ENCODE results near the gene CDH20.

The CDH20 gene

DNA sequence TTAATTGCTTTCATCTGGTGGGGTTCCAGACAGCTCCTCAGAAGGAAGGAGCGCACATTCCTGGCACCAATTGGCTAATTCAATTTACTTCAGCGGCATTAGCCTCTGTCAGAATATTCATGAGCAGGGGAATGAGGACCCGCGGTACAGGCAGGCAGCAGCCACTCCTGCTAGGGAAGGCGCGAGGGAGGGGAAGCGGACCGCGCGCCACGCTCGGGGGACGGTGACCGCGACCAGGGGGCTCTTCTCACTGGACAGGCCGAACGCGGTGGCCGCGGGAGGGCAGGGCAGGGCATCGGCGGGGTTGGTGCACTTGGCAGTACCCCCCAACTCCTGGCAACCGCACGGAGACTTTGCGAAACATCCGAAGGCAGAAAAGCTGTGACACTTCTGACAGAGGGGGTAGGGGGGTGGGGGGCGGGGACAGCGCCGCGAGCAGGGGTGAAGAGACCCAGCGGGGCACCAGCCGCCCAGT lies at the start of gene CDH20:
Gene CDH20, plus strand, starts transcription at position 160 of the 475 bp plus-strand sequence.
- no peak for DNase-seq (ENCODE audit: low read depth)

DNA sequence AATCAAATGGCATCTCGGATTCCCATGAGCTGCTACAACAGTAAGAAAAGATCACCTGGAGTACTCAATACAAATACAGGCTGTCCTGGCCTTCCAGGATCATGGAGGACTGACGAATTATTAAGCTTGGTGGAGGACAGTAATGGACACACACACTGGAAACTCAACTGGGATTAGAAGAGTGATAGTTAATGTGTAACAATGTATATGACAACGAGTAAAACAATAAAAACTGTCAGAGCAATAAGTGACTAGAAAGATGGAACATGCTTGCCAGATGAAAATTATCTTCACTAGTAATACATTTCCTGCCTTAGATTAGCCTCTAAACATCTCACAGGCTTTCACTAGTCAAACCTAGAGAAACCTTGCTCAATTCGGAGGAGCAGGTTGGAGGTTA lies 49.2 kb upstream of the CDH20 start:
- DNase-seq (ENCODE audit: low read depth) = no peak

DNA sequence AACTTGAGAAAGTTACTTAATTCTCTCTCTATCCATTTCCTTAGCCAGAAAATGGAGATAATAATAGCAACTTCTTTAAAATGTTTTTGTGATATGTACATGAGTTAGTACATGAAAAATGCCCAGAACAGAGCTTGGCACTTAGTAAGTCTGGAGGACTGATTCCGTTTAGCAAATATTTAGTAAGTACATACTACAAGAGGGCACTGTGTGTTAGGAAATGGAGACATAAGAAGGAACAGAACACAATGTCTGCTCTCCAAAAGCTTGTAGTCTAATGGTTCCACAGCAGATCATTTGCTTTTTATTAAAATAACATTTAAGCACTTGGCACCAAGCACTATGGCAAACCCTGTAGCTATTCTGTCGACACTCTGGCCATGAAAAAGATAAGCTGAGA lies 47.5 kb upstream of the CDH20 start:
- no peak for DNase-seq (ENCODE audit: low read depth)

DNA sequence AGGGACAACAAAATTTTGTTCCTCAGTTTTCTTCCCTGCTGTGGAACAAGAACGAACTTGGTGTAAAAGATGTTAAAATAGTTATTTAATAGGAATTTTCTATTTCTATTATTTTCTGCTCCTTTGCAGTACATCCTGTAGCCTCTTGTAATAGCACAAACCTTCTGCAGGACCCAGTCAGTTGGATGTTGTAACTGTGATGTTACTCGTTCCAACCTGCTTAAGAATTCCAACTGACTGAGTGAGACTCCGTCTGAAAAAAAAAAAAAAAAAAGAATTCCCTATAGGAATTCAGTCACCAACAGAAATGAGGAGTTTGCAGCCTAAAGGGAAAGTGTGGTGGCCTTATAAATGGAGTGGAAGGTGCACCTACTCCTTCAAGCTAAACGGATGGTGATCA lies 46.4 kb upstream of the CDH20 start:
- DNase-seq (ENCODE audit: low read depth) = no peak

DNA sequence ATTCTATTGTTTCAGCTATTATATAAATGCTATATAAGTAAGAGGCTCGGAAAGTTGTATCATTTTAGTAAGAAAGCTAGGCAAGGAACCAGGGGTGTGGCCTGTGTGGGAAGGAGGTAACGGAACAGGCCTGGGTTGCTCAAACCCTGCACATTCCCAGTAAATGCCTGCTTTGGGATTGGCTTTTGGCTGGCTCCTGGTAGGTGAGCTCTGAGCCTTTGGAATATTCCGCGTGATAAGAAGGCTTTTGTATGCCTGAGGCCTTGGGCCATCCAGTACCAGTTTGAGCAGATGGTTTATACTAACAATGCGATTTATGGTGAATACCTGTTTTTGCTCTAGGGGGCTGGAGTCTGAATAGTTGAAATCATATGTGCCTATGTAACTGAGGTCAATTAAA lies 42.6 kb upstream of the CDH20 start:
- no peak for DNase-seq (ENCODE audit: low read depth)

DNA sequence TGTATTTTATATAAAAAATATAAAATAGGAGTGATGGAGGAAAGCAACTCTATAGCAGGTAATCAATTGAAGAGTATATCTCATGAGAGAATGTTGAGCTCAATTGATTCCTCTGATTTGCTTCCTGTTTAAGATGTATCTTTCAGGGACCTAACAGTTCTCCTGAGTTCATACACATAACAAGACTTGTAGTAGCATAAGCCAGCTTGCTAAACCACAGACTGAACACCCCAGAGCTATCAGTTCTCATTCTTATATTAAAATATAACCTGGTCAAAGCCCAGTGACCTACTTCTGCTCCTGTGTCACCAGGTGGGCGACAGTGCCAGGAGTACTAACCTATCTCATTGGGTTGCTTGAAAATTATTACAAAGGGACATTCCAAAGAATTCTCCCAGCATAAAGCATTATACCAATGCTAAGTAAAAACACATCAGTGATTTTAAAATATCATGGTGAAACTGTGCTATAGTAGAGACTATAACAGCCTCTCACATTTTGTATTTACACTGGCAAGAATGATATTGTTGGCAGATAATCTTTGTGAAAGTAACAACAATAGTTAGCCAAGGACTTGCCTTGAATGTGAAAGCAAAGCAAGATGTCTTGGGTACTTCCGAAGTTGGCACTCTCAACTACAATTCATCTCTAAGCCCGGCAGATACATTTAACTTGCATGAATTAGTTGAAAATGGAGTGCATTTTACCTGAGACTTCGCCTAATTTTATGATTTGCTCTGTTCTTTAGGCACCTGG lies 40.8 kb upstream of the CDH20 start:
- DNase-seq (ENCODE audit: low read depth) = no peak

DNA sequence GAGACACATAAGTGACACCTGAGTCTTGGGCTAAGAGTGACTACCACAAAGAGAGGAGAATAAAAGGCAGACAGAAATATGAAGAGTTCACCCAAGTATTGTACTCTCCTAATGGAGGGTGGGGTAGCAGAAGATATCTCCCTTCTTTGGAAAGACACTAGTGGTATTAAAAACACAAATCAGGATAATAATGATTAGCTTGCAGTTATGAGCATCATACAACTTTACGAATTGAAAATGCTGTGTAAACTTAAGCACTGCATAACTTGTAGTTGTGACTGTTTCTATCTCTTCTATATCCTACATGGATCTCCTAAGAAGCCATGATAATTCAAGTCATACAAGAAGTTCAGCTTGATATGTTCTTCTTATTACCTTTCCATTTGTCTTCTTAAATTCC lies 38.1 kb upstream of the CDH20 start:
- no peak for DNase-seq (ENCODE audit: low read depth)

DNA sequence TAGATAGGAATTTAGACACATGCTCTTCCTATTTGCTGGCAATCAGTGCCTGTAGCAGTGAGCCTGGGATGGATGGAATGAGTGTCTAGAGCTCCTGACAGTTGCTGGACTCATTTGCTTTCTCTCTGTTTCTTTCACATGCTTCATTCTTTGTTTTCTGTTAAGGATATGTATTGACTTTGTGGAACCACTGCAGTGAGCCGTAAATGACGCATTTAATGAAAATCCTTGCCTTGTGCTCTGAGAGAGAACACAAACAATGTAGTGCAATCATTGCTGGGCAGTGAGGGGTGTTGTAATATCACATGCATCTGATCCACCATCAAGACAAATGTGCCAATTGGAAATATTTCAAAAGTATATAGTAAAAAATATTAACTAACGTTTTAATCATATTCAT lies 25.2 kb upstream of the CDH20 start:
- no peak for DNase-seq (ENCODE audit: low read depth)

DNA sequence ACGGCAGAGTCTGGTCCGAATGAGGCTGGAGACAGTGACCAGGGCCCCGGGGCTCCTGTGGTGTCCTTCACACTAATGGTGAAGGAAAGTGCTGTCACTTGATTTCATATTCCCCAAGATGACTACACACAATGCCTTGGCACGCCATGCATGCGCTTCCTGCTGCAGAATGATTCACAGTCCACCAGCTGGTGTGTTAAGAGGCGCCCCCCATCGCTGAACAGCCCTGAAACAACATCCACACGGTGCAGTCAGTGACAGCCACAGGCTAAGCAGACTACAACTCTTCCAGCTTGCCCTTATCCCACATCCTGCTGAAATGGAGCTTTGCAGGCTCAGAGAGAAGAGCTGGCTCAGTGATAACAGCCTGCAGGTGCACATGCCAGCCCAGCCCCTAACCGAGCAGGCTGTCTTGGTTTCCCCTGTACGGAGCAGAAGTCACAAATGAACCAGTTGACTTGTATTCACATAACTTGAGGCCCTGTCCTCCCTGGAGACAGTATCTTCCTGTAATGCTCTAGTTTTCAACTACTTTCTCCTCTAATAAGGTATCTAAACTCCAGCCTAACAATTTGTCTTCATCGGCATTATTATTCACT lies 24.3 kb upstream of the CDH20 start:
- no peak for DNase-seq (ENCODE audit: low read depth)

DNA sequence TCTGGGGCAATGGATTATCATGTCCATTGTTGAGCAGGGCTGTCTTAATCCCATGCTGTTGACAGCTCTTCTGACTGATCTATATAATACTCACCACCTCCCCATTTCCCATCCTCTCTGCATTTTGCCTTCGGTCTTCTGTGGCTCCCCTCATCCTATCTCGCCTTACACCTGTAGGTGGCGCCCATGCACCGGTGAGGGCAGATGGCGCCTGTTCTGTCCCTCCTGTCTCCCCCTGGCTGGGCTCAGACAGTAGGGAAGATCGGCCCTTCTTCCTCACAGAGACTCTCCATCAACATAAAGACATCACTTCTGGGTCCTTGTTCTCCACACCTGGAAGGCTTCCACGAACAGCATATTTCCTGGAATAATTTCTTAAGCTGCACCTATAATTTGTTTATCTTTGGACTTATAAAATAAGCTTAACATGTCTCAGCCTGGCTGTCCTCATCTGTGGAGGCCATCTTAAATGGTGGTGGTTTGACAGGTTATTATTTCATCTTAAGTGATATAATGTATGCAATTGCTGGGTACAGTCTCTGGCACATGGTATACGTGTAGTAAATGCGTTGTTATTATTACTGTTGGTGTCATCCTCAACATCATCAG lies 10.9 kb upstream of the CDH20 start:
- no peak for DNase-seq (ENCODE audit: low read depth)

DNA sequence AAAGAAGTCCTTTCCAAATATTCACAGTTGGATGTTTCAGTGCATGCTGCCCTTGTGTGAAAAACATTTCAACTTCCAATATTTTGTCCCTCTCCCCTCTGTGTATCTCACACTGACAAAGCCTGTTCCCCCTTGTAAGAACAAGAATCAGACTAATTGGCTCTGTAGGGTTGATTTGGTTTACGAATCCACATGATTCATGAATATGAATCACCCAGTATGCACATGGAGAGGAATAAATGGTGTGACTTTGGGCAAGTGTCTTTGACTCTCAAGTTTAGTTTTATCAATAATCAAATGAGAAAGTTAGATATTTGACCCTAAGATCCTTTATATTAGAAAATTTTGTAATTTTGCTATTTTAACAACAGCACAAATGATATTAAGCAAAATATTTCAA lies 9.3 kb upstream of the CDH20 start:
- DNase-seq (ENCODE audit: low read depth) = no peak

DNA sequence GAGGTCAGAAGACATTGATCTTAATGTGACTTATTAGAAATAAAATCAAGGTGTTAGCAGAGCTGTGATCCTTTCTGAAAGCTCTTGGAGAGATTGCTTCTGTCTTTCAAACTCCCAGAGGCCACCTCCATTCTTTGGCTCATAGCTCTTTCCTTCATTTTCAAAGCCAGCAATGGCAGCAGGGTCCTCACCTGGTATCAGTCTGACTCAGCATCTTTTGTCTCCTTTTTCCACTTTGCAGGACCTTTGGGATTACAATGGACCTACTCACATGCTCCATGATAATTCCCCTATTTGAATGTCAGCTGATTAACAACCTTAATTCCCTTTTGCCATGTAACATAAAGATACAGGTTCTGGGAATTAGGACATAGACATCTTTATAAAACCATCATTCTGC lies 6.8 kb upstream of the CDH20 start:
- no peak for DNase-seq (ENCODE audit: low read depth)

DNA sequence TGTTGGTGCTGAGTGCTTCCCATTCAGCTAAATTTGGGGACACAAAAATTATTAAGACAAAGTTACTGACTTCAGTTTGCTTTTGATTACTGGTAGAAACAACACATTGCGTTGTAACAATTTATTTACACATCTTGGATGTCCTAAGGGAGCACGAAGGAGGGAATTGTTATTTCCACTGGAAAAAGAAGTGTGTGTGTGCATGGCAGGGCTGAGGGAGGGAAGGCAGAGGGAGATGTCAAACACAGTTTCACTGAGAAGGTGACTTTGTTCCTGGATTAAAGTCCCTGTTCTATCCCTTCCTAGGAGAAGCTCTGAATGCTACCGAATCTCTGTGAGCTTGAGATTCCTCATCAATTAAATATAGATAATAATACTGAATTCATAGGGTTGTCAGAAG lies 3.8 kb upstream of the CDH20 start:
- no peak for DNase-seq (ENCODE audit: low read depth)

DNA sequence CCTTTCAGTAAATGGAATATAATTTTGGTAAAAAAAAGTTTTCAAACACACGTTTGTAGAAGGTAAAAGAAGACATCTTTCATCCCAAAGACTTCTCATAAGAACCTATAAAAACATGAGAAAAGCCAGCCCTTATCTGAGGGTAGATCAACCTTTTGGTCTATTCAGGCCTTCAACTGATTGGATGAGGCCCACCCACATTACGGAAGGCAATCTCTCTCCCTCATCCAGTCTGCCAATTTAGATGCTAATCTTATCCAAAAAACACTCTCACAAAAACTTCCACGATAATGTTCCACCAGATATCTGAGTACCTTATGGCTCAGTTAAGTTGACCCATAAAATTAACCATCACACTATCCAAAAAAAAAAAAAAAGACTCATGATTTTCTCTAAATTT lies 2.2 kb upstream of the CDH20 start:
- DNase-seq (ENCODE audit: low read depth) = no peak

DNA sequence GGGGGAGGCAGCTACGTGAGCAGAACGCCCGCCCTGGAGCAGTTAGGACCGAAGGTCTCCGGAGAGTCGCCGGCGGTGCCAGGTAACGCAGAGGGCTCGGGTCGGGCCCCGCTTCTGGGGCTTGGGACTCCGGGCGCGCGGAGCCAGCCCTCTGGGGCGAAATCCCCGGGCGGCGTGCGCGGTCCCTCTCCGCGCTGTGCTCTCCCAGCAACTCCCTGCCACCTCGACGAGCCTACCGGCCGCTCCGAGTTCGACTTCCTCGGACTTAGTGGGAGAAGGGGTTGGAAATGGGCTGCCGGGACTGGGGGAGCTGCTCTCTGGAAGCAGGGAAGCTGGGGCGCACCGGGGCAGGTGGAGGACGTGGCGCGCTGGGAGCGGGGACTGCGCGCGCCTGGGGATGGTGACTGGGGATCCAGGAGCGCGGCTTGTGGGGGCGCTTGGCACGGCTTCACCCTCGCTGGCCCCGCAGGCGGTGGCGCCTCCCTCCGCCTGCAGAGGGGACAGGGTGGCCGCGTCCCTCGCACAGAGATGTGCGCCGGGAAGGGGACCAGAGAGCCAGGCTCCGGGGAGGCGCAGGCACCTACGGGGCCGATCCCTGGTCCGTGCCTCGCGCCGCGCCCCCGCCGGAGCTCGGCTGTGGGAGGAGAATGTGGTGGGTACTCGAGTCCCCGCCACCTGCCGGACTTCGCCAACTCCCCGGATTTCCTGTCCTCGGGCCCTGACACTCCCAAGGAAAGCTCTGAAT lies 688 bp downstream of the CDH20 start:
- no peak for DNase-seq (ENCODE audit: low read depth)

DNA sequence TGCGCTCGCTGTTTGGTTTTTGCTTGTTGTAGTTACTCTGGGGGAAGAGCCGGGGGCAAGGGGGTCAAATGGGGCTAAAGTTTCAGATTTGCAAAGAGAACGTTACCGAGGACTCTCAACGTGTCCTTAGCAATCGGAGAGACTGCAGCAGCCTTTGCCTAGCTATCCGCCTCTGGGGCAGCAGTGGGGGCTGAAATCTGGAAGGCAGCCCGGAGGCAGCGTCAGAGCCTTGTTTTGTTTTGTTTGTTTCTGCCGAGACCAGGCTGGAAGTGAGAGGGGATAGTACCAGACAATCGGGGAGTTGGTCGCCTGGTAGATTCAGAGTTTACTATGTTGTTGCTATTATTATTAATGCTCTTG lies 1.2 kb downstream of the CDH20 start:
- no peak for DNase-seq (ENCODE audit: low read depth)

DNA sequence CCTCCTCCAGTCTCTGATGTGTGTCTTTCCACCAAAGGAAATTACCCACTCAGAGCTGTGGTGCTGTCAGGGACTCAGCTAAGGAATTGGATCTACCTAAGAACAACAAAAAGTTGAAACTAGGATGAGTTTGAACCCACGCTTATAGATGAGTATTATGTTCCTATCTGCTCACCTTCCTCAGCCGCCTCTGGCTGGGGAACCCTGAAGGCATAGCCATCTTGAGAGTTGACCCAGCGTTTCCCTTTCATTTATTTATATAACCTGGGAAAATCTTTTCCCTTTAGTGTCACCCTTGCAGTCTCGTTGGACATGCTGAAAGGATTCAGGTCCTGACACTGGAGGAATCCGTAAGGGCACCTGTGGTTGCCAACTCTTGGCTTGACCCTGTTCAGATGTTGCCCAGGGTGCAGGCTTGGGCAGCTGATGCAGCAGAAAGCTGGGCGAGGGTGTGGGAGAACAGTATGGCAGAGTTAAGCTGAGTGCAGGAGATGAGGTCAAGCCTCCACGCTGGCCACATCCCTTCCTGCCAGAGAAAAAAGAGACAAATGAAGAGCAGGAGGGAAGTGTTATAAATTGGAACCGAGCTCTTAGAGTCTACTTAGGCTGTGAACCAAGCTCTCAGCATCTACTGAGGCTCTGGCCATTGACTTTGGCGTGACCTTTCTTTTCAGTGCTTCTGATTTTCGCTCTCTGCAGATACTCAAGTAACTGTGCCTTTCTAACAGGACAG lies 1.9 kb downstream of the CDH20 start:
- DNase-seq (ENCODE audit: low read depth) = no peak

DNA sequence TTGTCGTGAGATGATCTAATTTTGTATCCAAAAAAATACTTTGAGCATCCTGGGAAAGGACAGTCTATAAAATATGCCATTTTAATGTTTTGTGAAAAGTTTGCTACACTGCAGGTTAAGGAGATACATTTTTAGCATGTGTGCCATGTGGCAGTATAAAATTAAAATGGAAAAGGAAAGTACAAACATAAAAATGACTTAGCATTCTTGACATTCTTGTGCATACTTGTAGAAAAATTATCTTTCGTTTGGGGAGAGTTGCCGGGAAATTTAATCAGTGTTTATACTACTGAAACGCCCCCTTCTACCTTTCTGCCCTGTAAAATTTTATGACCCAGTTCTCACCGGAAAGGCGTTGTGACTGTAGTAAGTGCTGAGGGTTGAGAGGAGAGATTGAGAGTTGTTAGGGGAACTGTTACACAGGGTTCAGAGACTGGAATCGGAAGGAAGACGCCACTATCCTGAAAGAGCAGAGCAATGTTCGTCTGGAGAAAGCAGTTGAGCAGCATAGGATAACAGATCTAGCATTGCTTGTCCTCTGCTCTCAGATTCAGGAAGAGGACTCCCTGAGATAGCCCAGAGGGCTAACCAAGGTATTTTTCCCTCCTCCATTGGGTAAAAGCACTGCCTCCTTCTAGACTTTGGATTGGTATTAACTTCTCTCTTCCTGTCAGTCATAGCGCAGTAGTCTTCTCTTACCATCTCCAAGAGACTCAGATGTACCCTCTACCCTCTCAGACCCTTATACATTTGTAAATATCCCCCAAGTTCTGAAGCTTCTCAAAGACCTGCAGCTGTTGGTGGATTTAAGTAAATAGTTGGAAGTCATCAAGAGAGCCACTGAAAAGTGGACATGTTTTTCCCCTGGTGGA lies 2.7 kb downstream of the CDH20 start:
- DNase-seq (ENCODE audit: low read depth) = no peak

DNA sequence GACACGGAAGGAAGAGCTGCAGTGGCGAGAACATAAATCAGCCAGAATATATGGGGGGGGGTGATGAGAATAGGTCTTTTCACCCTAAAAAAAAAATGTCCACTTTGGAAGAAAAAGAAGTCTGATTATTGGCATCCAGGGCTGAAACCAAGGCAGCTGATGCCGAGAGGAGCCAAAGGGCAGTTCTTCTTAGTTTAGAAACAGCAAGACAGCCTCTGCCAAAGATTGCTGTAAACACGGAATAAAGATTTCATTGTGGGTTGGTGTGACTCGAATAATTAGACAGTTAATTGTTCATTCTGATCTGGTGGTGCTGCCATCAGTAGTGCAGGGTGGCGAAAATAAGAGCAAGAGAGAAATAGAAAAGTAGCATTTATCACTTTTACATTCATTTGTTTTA lies 3.5 kb downstream of the CDH20 start:
- DNase-seq (ENCODE audit: low read depth) = no peak

DNA sequence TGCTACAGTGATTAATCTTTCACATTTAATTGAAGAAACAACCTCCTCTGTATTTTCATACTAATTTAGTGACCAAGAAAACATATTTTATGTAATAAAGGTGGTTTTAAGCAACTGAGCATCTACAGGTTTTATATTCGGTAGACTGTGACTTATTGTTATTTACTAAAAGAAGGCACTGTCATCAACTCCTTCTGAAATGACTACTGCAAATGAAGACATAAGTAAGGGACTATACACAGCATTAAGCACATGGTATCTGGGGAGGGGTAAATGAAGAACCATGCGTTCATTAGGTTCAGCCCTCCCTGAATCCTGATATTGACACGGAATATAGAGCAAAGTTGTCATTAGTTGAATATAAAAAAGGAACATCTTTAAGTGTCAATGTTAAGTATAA lies 4.3 kb downstream of the CDH20 start:
- no peak for DNase-seq (ENCODE audit: low read depth)

DNA sequence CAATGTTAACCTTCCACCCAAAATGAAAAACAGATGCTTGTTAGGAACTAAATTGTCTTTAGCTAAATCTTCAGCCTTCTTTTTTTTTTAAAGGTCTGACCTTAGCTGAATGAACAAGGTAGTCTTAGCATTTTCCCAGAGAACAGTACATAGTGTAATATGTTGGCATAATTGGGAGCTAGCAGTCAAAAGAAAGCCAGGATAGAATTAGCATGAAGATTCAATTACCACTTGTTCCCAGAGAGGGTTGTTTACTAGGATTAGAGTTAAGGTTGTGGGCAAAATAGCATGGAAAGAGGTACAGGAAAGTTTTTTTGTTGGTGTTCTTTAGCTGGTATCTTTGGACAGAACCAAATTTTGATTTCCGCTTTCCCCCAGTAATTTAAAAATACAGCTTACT lies 6.9 kb downstream of the CDH20 start:
- DNase-seq (ENCODE audit: low read depth) = no peak

Measured in stimulated activated CD8-positive, alpha-beta memory T cell treated with anti-CD3 and anti-CD28 coated beads, Interleukin-12 subunit alpha, Interleukin-12 subunit beta, amount 100 ng/mL, for 4 hours (primary cell).